A673 (cell line): ENCODE data around the gene HOXB7. TPM values are rescaled to one million over a fixed set of nuclear protein-coding genes. Genes with fewer than 3 reads are reported as not detected.

Experiments
- BruUV-seq: library from RNA; stranded (reverse); fragments of 400-500 nt; replicated peaks from 2 replicates; lab custom pipeline; 2021; lab: Mats Ljungman, UMichigan
- CTCF ChIA-PET: fragments of 300-600 bp; sonication (Branson Sonifier 250); formaldehyde crosslinking; loops from one replicate; lab custom pipeline; 2022; ENCODE audit warnings: antibody characterized with exemption; lab: Charles Lee
- POLR2A ChIA-PET: fragments of 300-600 bp; sonication (Branson Sonifier 250); formaldehyde crosslinking; loops from one replicate; lab custom pipeline; 2022; ENCODE audit warnings: antibody characterized with exemption; ENCODE audit not compliant: low non-redundant PET; lab: Charles Lee
- DNase-seq: peaks from one replicate; pipeline ENCODE4 v3.0.0-alpha.2; 2015; ENCODE audit warnings: low spot score
- H3K27ac ChIP-seq: fragments of 200-600 bp; sonication (generic); 2 replicates; pipeline ENCODE4 v1.5.1; 2016; ENCODE audit warnings: mixed run types, low read depth, mild to moderate bottlenecking, mixed read lengths, antibody characterized with exemption, low read length; ENCODE audit not compliant: poor library complexity, severe bottlenecking
- H3K27me3 ChIP-seq: fragments of 200-600 bp; sonication (generic); replicated peaks from 2 replicates; pipeline ENCODE4 v1.6.1; 2017; ENCODE audit warnings: mixed run types, low read depth, mild to moderate bottlenecking, mixed read lengths, antibody characterized with exemption, low read length; ENCODE audit not compliant: insufficient read depth, poor library complexity
- H3K36me3 ChIP-seq: fragments of 200-600 bp; sonication (generic); 2 replicates; pipeline ENCODE4 v1.6.1; 2016; ENCODE audit warnings: mixed run types, mild to moderate bottlenecking, mixed read lengths, antibody characterized with exemption, low read length; ENCODE audit not compliant: insufficient read depth, poor library complexity, severe bottlenecking
- H3K4me1 ChIP-seq: fragments of 200-600 bp; sonication (generic); 2 replicates; pipeline ENCODE4 v1.6.1; 2017; ENCODE audit warnings: mixed run types, mild to moderate bottlenecking, mixed read lengths, antibody characterized with exemption, low read length; ENCODE audit not compliant: insufficient read depth, poor library complexity, severe bottlenecking
- H3K4me3 ChIP-seq: fragments of 200-600 bp; sonication (generic); 2 replicates; pipeline ENCODE4 v1.5.1; 2016; ENCODE audit warnings: low read depth, mixed run types, mild to moderate bottlenecking, mixed read lengths, low read length; ENCODE audit not compliant: poor library complexity, severe bottlenecking
- H3K9me3 ChIP-seq: fragments of 200-600 bp; sonication (generic); 2 replicates; pipeline ENCODE4 v1.6.1; 2016; ENCODE audit warnings: mixed run types, low read depth, mild to moderate bottlenecking, mixed read lengths, antibody characterized with exemption, low read length; ENCODE audit not compliant: poor library complexity, severe bottlenecking
- CTCF ChIP-seq: fragments of 300-800, 200-600 bp; sonication (generic); conservative IDR thresholded peaks from 2 replicates; pipeline ENCODE4 v1.5.1; 2017; ENCODE audit warnings: low read depth, mild to moderate bottlenecking, antibody characterized with exemption, low read length, moderate library complexity, mixed read lengths
- EZH2 ChIP-seq: fragments of 200-600 bp; sonication (generic); IDR thresholded peaks from 2 replicates; pipeline ENCODE4 v1.6.1; 2017; ENCODE audit warnings: borderline replicate concordance, low read depth, mild to moderate bottlenecking, mixed read lengths, antibody characterized with exemption, low read length; ENCODE audit not compliant: poor library complexity, severe bottlenecking
- intact Hi-C: fragments of 100-400 bp; cut with micrococcal nuclease; formaldehyde crosslinking; loops from one replicate; pipeline ENCODE4 v1.10.0; 2022; ENCODE audit not compliant: unreplicated experiment
- total RNA-seq: library from RNA; stranded (reverse); gene quantifications from 2 replicates; pipeline ENCODE4 v1.2.3, GENCODE V29; 2021

HOXB7 gene
- total RNA-seq, 1 experiment from 2014 or later = 32.2 TPM

DNA sequence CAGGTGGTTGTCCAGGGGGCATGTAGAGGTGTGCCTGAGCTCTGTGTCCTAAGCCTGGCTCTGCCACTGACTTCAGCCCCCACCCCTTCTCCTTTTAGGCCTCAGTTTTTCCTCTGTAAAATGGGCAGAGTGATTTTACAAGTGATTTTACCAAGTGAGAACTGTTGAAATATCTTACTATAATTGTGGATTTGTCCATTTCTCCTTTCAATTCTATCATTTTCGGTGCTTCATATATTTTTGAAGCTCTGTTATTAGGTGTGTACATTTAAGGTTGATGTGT is 37.1 kb upstream of the HOXB7 start:
- H3K27ac ChIP-seq = no peak overlapping the region
- H3K36me3 ChIP-seq = no peaks in the 10 kb centered on the region
- no peak for TF ChIP-seq EZH2
- no peak for TF ChIP-seq CTCF
- DNase-seq = no peak
- ChIA-PET CTCF (interaction anchor here (0.9 kb wide), 1 partner anchor 12 kb away, joined by 4 read pairs; no protein-coding TSS in a partner anchor), POLR2A (no interaction called here)
- H3K9me3 ChIP-seq = no peaks in the 10 kb centered on the region
- peaks cover 4% of the 10 kb centered on the region for H3K27me3 ChIP-seq
- intact Hi-C loops = no loop called here
- BruUV-seq = no TSS peak
- H3K4me3 ChIP-seq = peak overlapping the region; percentile 46
- H3K4me1 ChIP-seq = peaks cover 6% of the 10 kb centered on the region

DNA sequence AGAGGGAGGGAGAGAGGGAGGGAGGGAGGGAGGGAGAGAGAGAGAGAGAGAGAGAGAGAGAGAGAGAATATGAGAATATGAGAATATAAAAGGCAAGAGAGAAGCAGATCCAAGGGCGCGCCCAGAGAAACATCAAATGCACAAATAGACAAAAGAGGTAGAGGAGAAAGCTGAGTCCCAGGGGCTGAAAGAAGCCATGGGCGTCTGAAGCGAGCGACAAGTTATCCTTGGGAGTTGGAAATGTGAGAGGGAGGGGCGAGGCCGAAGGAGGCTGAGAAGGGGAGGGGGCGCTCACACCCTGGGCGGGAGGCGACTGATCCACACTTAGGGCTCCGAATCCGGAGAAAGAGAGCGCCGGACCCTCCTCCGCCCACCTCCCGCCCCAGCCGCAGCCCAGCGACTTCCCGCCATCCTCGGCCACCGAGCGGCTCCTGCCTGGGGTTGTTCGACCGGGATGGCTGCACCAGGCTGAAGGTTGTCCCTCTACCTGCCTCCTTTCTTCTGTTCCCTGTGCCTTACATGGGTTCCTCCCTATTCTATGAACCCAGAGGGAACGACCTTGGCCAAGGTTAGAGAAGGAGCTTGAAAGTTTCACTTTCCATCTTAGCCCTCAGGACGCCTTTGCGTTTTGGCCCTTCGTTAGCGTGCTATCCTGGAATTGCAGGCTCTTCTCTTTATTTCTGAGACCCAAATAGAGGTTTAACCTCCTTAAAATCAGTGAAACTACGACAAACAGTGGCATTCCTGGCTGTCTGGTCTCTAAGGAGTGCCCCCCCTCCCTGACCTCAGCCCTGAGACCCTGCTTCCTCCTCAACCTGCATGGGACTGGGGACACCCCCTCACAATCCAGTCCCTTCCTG is 36.5 kb upstream of the HOXB7 start:
- no peak for DNase-seq
- intact Hi-C loops = no loop called here
- Histone ChIP-seq H3K4me3 (peak overlapping the region; percentile 46), H3K9me3 (no peaks in the 10 kb centered on the region), H3K27ac (no peak overlapping the region), H3K36me3 (no peaks in the 10 kb centered on the region), H3K4me1 (peaks cover 6% of the 10 kb centered on the region), H3K27me3 (peaks cover 10% of the 10 kb centered on the region)
- TF ChIP-seq CTCF = no peak
- no peak for TF ChIP-seq EZH2
- POLR2A ChIA-PET = no interaction called here
- BruUV-seq = no TSS peak
- CTCF ChIA-PET = interaction anchor here (0.6 to 0.9 kb wide), 2 partner anchors 11 to 21 kb away, joined by 4 read pairs; partner anchors contain the start of gene HOXB9

- H3K4me3 ChIP-seq = peak overlapping the region; percentile 46
- CTCF ChIA-PET = interaction anchor here (0.6 kb wide), 1 partner anchor 31 kb away, joined by 10 read pairs; the partner anchor contains the start of gene HOXB8
Measured at GRCh38 chr17:48646183-48647102, 35.6 kb upstream of the HOXB7 start.

More at GRCh38 chr17:48646183-48647102, 35.6 kb upstream of the HOXB7 start:
- TF ChIP-seq CTCF (no peak), EZH2 (no peak)
- DNase-seq = no peak
- H3K27me3 ChIP-seq = peaks cover 19% of the 10 kb centered on the region
- no peaks in the 10 kb centered on the region for H3K9me3 ChIP-seq
- POLR2A ChIA-PET = no interaction called here
- H3K36me3 ChIP-seq = no peaks in the 10 kb centered on the region
- intact Hi-C loops = no loop called here
- no peak overlapping the region for H3K27ac ChIP-seq
- peaks cover 6% of the 10 kb centered on the region for H3K4me1 ChIP-seq
- BruUV-seq = no TSS peak
